Keratinocyte (primary cell): Measurements from ENCODE around the gene CIDEA. TPM values are rescaled to one million over a fixed set of nuclear protein-coding genes. Genes with fewer than 3 reads are reported as not detected.

ENCODE experiments used
- DNase-seq: peaks from one replicate; pipeline ENCODE4 v3.0.0-alpha.2; 2011; ENCODE audit warnings: low read depth, missing footprints, low spot score
- FAIRE-seq: peaks from 2 replicates; lab custom pipeline; 2011; peaks lifted over from hg19 to GRCh38; lab: Jason Lieb, UNC
- H2AFZ ChIP-seq: 2 replicates; pipeline ENCODE4 v1.6.0; 2012; ENCODE audit warnings: low read length, control low read depth, inconsistent platforms; ENCODE audit not compliant: control insufficient read depth
- H3K27ac ChIP-seq: 2 replicates; pipeline ENCODE4 v1.5.1; 2011; ENCODE audit warnings: low read length; ENCODE audit not compliant: control insufficient read depth, insufficient read depth
- H3K27me3 ChIP-seq: 3 replicates; pipeline ENCODE4 v1.6.0; 2011; ENCODE audit warnings: low read length; ENCODE audit not compliant: control insufficient read depth, insufficient read depth; ENCODE audit errors: extremely low read depth
- H3K36me3 ChIP-seq, 2 experiments: 2 replicates in 1 of 2; 3 replicates in 1 of 2; pipeline ENCODE4 v1.5.1; 2011; ENCODE audit warnings: low read length in 2 of 2, mild to moderate bottlenecking in 1 of 2; ENCODE audit not compliant: control insufficient read depth in 2 of 2, insufficient read depth in 2 of 2; ENCODE audit errors: extremely low read depth in 1 of 2
- H3K4me1 ChIP-seq: 3 replicates; pipeline ENCODE4 v1.5.1; 2011; ENCODE audit warnings: low read length; ENCODE audit not compliant: control insufficient read depth, insufficient read depth; ENCODE audit errors: extremely low read depth
- H3K4me2 ChIP-seq: 3 replicates; pipeline ENCODE4 v1.6.0; 2011; ENCODE audit warnings: low read depth, low read length; ENCODE audit not compliant: control insufficient read depth, insufficient read depth; ENCODE audit errors: extremely low read depth
- H3K4me3 ChIP-seq, 3 experiments: fragments of 200-600 bp in 1 of 3; sonication (generic) in 1 of 3; 2 replicates in 2 of 3; 3 replicates in 1 of 3; pipeline ENCODE4 v1.5.1; 2011 to 2016; ENCODE audit warnings: low read length in 3 of 3, mild to moderate bottlenecking in 3 of 3, control low read depth in 2 of 3, inconsistent platforms in 1 of 3, low read depth in 1 of 3, mixed read lengths in 1 of 3, mixed run types in 1 of 3, moderate library complexity in 1 of 3; ENCODE audit not compliant: control insufficient read depth in 2 of 3, insufficient read depth in 2 of 3; ENCODE audit errors: extremely low read depth in 1 of 3
- H3K79me2 ChIP-seq: 2 replicates; pipeline ENCODE4 v1.6.0; 2012; ENCODE audit warnings: low read length; ENCODE audit not compliant: control insufficient read depth, insufficient read depth
- H3K9ac ChIP-seq: 3 replicates; pipeline ENCODE4 v1.6.0; 2011; ENCODE audit warnings: low read length; ENCODE audit not compliant: control insufficient read depth, insufficient read depth; ENCODE audit errors: extremely low read depth
- H3K9me1 ChIP-seq: 3 replicates; pipeline ENCODE4 v1.6.0; 2011; ENCODE audit warnings: low read length; ENCODE audit not compliant: control insufficient read depth, insufficient read depth; ENCODE audit errors: extremely low read depth
- H3K9me3 ChIP-seq: 2 replicates; pipeline ENCODE4 v1.5.1; 2012; ENCODE audit warnings: low read depth, low read length; ENCODE audit not compliant: control insufficient read depth
- H4K20me1 ChIP-seq: 3 replicates; pipeline ENCODE4 v1.6.0; 2011; ENCODE audit warnings: low read length; ENCODE audit not compliant: control insufficient read depth, insufficient read depth; ENCODE audit errors: extremely low read depth
- EZH2 ChIP-seq: IDR thresholded peaks from one replicate; pipeline ENCODE4 v1.6.1; 2012; ENCODE audit warnings: inconsistent platforms, mild to moderate bottlenecking, low read length, moderate library complexity
- dilution Hi-C: fragments of 300-500 bp; cut with MboI; formaldehyde crosslinking; loops from one replicate; pipeline ENCODE4 v1.7.0; 2020; ENCODE audit warnings: low sequenced_read_pairs; ENCODE audit not compliant: extremely low pct_ligation_motif_present
- polyA plus RNA-seq, 5 experiments: library from polyadenylated mRNA; depleted of rRNA in 3 of 5; stranded (reverse) in 3 of 5; stranded (forward) in 1 of 5; unstranded in 1 of 5; fragments of >200 nt; gene quantifications; 1 replicate in 1 of 5; 2 replicates in 3 of 5; 3 replicates in 1 of 5; pipeline versions ENCODE4 v1.2.1 to v1.2.3, GENCODE V29; 2011 to 2012; ENCODE audit warnings: missing spikeins in 2 of 5, low read depth in 1 of 5, low replicate concordance in 1 of 5
- TF ChIP-seq, protein P1 (sequence below), 3 experiments: IDR thresholded peaks in 1 of 3; conservative IDR thresholded peaks in 1 of 3; optimal IDR thresholded peaks in 1 of 3; 2 replicates in 2 of 3; 3 replicates in 1 of 3; pipeline versions ENCODE3 to v1.5.1; 2011; ENCODE audit warnings: low read length in 3 of 3, mild to moderate bottlenecking in 3 of 3, moderate library complexity in 2 of 3, control low read depth in 1 of 3, inconsistent platforms in 1 of 3; ENCODE audit not compliant: insufficient read depth in 2 of 3; ENCODE audit errors: extremely low read depth in 1 of 3

The CIDEA gene
- polyA plus RNA-seq, 1 donor (not counting 4 experiments of a cell fraction or from before 2014, with no cell fraction given), result 1.2 TPM

DNA sequence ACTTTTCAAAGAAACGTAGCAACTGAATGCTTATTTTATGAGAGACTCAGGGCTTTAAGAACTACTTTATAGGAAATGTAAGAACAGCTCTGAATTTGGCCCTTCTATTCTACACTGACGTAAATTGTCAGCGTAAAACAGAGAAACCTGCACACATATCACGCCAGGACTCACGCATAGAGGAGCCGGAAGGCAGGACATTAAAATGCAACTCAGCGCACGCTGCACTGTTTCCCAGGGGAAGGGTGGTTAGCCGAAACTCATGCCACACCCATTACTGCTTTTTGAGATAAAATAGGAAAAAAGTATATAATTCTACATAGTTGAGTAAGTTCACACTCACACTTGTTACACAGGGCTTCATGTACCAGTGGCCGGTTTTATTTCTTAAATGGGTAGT lies 61.3 kb downstream of the CIDEA start:
- TF ChIP-seq, protein P1, sequence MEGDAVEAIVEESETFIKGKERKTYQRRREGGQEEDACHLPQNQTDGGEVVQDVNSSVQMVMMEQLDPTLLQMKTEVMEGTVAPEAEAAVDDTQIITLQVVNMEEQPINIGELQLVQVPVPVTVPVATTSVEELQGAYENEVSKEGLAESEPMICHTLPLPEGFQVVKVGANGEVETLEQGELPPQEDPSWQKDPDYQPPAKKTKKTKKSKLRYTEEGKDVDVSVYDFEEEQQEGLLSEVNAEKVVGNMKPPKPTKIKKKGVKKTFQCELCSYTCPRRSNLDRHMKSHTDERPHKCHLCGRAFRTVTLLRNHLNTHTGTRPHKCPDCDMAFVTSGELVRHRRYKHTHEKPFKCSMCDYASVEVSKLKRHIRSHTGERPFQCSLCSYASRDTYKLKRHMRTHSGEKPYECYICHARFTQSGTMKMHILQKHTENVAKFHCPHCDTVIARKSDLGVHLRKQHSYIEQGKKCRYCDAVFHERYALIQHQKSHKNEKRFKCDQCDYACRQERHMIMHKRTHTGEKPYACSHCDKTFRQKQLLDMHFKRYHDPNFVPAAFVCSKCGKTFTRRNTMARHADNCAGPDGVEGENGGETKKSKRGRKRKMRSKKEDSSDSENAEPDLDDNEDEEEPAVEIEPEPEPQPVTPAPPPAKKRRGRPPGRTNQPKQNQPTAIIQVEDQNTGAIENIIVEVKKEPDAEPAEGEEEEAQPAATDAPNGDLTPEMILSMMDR (optimal IDR thresholded peaks at IDR 0.05 in 1 of 3, IDR thresholded peaks at IDR 0.05 in 1 of 3, conservative IDR thresholded peaks at IDR 0.05 in 1 of 3; ENCODE audit: extremely low read depth in 1 of 3, insufficient read depth in 2 of 3, low read length in 3 of 3), result no peak
- TF ChIP-seq EZH2, result no peak
- Histone ChIP-seq H3K27me3 (no peaks in the 10 kb centered on the region), H3K4me3 (peak overlapping the region in 2 of 3 experiments; percentile 32 to 51), H4K20me1 (peaks cover 12% of the 10 kb centered on the region), H3K4me1 (peaks cover 40% of the 10 kb centered on the region), H3K9ac (peak overlapping the region; percentile 55), H3K9me1 (no peaks in the 10 kb centered on the region), H3K79me2 (peaks cover 91% of the 10 kb centered on the region), H3K9me3 (no peaks in the 10 kb centered on the region), H3K36me3 (peaks cover 35 to 70% of the 10 kb centered on the region in 2 experiments), H3K4me2 (peak overlapping the region; percentile 62), H2AFZ (no peak overlapping the region), H3K27ac (peak overlapping the region; percentile 55)
- no peak for DNase-seq
- FAIRE-seq, result no peak
- dilution Hi-C loops, result no loop called here

DNA sequence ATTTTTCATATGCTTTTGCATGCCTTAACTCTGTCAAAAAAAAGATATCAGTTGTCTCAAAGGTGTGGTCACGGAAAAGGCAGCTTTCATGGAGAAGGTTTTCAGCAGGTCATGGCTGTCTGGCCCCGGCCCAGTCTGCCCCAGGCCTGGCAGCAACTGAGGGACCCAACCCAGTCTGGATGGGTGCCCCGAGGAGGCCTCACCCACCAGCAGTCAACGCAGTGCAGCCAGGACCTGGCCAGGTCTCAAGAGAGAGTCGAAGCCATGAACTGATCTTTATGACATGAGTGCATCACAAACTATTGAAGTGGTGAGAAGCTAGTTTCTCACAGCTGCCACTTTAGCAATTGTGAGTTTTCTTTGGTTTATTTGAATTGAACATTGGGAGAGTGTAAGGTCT lies 61.8 kb downstream of the CIDEA start:
- H2AFZ ChIP-seq, result no peak overlapping the region
- H3K27ac ChIP-seq, result peak overlapping the region; percentile 55
- peak overlapping the region; percentile 62 for H3K4me2 ChIP-seq
- no peaks in the 10 kb centered on the region for H3K9me3 ChIP-seq
- peak overlapping the region; percentile 55 for H3K9ac ChIP-seq
- DNase-seq, result no peak
- peaks cover 37% of the 10 kb centered on the region for H3K4me1 ChIP-seq
- dilution Hi-C loops, result no loop called here
- H3K79me2 ChIP-seq, result peaks cover 91% of the 10 kb centered on the region
- peaks cover 12% of the 10 kb centered on the region for H4K20me1 ChIP-seq
- H3K36me3 ChIP-seq, result peaks cover 34 to 66% of the 10 kb centered on the region in 2 experiments
- H3K4me3 ChIP-seq, result peak overlapping the region in 1 of 3 experiments; percentile 51
- TF ChIP-seq, protein P1 (optimal IDR thresholded peaks at IDR 0.05 in 1 of 3, IDR thresholded peaks at IDR 0.05 in 1 of 3, conservative IDR thresholded peaks at IDR 0.05 in 1 of 3; ENCODE audit: extremely low read depth in 1 of 3, insufficient read depth in 2 of 3, low read length in 3 of 3), result no peak
- TF ChIP-seq EZH2, result no peak
- no peaks in the 10 kb centered on the region for H3K27me3 ChIP-seq
- no peak for FAIRE-seq
- no peaks in the 10 kb centered on the region for H3K9me1 ChIP-seq
